ENCODE results near the gene GOT2.
"Not testable (repeated sequence)": the region's sequence is repeated elsewhere in the genome, so short reads cannot be mapped to it uniquely, and the experiment has no call there.

DNA sequence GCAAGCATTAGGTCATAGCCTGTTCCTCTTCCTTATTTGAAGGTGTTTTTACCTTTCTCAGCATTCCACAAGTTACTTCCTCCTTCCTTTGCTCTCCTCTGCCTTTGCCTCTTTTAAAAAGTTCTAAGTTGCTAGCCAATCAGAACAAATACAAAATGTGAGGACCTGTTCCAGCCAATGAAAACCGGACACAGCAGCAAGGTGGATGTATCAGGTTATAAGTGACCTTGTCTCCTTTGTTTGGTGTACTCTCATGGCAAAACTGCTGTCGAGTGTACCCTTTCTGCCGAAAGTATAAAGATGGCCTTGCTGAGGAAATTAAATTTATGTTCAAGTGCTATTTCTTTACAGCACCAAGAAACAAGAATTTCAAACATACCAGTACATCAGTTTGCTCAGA lies 2.2 kb upstream of the GOT2 start:
- TF ChIP-seq CTCF (IDR thresholded peaks at IDR 0.05; ENCODE audit: insufficient read depth, low read depth, low read length); EZH2 (IDR thresholded peaks at IDR 0.05; ENCODE audit: insufficient read depth, low read length): not testable (repeated sequence)
